Caco-2 (cell line): ENCODE data around the gene CERK. TPM values are rescaled to one million over a fixed set of nuclear protein-coding genes. Genes with fewer than 3 reads are reported as not detected.
A peak's percentile ranks its signal among the peaks of the same experiment; 100 is the strongest.

Experiments used
- BruUV-seq: library from RNA; stranded (reverse); fragments of 400-500 nt; replicated peaks from 2 replicates; lab custom pipeline; 2021; lab: Mats Ljungman, UMichigan
- CTCF ChIA-PET: fragments of 300-600 bp; sonication (Branson Sonifier 250); formaldehyde crosslinking; loops from one replicate; lab custom pipeline; 2022; ENCODE audit warnings: antibody characterized with exemption; lab: Charles Lee
- POLR2A ChIA-PET: fragments of 300-600 bp; sonication (Branson Sonifier 250); formaldehyde crosslinking; loops from one replicate; lab custom pipeline; 2022; ENCODE audit warnings: antibody characterized with exemption; lab: Charles Lee
- DNase-seq, 2 experiments: peaks; one replicate each; pipeline versions ENCODE4 v3.0.0 to v3.0.0-alpha.2; 2020 to 2022
- H3K27me3 ChIP-seq: replicated peaks from 2 replicates; pipeline ENCODE4 v1.6.0; 2011; ENCODE audit warnings: low read length; ENCODE audit not compliant: control insufficient read depth, insufficient read depth
- H3K36me3 ChIP-seq: 2 replicates; pipeline ENCODE4 v1.5.1; 2011; ENCODE audit warnings: low read length; ENCODE audit not compliant: control insufficient read depth, insufficient read depth
- H3K4me1 ChIP-seq: fragments of 250-450 bp; sonication (Bioruptor Pico); 2 replicates; pipeline ENCODE4 v1.5.1; 2020; ENCODE audit warnings: mild to moderate bottlenecking
- H3K4me3 ChIP-seq: 2 replicates; pipeline ENCODE4 v1.5.1; 2011; ENCODE audit warnings: low read depth, mild to moderate bottlenecking, control low read depth, low read length
- H3K9me3 ChIP-seq: fragments of 250-450 bp; sonication (Bioruptor Pico); 2 replicates; pipeline ENCODE4 v1.5.1; 2020; ENCODE audit warnings: mild to moderate bottlenecking, moderate library complexity
- H3K27ac Mint-ChIP-seq: one replicate; pipeline ENCODE4 v1.8.0; 2022; ENCODE audit warnings: mixed read lengths; ENCODE audit not compliant: unreplicated experiment
- H3K27me3 Mint-ChIP-seq: one replicate; pipeline ENCODE4 v1.8.0; 2022; ENCODE audit warnings: mixed read lengths; ENCODE audit not compliant: insufficient read depth, unreplicated experiment
- H3K36me3 Mint-ChIP-seq: one replicate; pipeline ENCODE4 v1.8.0; 2022; ENCODE audit warnings: mild to moderate bottlenecking, mixed read lengths; ENCODE audit not compliant: insufficient read depth, unreplicated experiment
- H3K4me1 Mint-ChIP-seq: one replicate; pipeline ENCODE4 v1.8.0; 2022; ENCODE audit warnings: low read depth, mixed read lengths; ENCODE audit not compliant: unreplicated experiment
- H3K4me3 Mint-ChIP-seq: one replicate; pipeline ENCODE4 v1.8.0; 2022; ENCODE audit warnings: mild to moderate bottlenecking, moderate library complexity, mixed read lengths; ENCODE audit not compliant: unreplicated experiment
- H3K9me3 Mint-ChIP-seq: one replicate; pipeline ENCODE4 v1.8.0; 2022; ENCODE audit warnings: mixed read lengths; ENCODE audit not compliant: unreplicated experiment
- intact Hi-C: fragments of 100-400 bp; cut with micrococcal nuclease; formaldehyde crosslinking; loops from one replicate; pipeline ENCODE4 v1.10.0; 2022; ENCODE audit not compliant: unreplicated experiment
- total RNA-seq: library from RNA; stranded (reverse); gene quantifications from 2 replicates; pipeline ENCODE4 v1.2.3, GENCODE V29; 2022
- TF ChIP-seq, protein P1 (sequence below), 2 experiments: fragments of 200-600 bp in 1 of 2; IDR thresholded peaks; 1 replicate in 1 of 2; 2 replicates in 1 of 2; pipeline versions ENCODE4 v1.5.1 to v1.8.0; 2011 to 2022; ENCODE audit warnings: antibody characterized with exemption in 1 of 2, control low read depth in 1 of 2, inconsistent platforms in 1 of 2, low read depth in 1 of 2, low read length in 1 of 2, mild to moderate bottlenecking in 1 of 2, moderate library complexity in 1 of 2; ENCODE audit not compliant: insufficient read depth in 1 of 2, severe bottlenecking in 1 of 2, unreplicated experiment in 1 of 2

Gene CERK
- total RNA-seq, 1 experiment from 2014 or later: 35.0 TPM

DNA sequence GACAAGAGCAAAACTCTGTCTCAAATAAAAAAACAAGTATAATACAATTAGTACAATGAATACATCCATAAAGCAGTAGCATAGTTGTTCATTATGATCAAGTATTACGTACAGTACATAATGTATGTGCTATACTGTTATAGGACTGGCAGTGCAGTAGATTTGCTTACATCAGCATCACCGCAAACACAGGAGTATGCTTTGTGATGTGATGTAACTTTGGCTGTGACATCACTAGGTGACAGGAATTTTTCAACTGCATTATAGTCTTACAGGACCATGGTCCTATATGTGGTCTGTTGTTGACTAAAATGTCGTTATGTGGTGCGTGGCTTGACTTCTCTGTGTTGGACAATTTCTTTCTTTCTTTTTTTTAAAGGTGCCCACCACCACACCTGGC is 41.0 kb upstream of the CERK start:
- H3K36me3 Mint-ChIP-seq: peaks cover 12% of the 10 kb centered on the region
- H3K4me1 Mint-ChIP-seq: peaks cover 34% of the 10 kb centered on the region
- no peak overlapping the region for H3K27ac Mint-ChIP-seq
- no peaks in the 10 kb centered on the region for H3K9me3 Mint-ChIP-seq
- DNase-seq: no peak
- Histone ChIP-seq H3K36me3 (no peaks in the 10 kb centered on the region; the same call in 1 of the 2 replicates), H3K9me3 (no peaks in the 10 kb centered on the region), H3K4me3 (no peak overlapping the region), H3K27me3 (no peaks in the 10 kb centered on the region), H3K4me1 (peaks cover 26% of the 10 kb centered on the region)
- TF ChIP-seq, protein P1, sequence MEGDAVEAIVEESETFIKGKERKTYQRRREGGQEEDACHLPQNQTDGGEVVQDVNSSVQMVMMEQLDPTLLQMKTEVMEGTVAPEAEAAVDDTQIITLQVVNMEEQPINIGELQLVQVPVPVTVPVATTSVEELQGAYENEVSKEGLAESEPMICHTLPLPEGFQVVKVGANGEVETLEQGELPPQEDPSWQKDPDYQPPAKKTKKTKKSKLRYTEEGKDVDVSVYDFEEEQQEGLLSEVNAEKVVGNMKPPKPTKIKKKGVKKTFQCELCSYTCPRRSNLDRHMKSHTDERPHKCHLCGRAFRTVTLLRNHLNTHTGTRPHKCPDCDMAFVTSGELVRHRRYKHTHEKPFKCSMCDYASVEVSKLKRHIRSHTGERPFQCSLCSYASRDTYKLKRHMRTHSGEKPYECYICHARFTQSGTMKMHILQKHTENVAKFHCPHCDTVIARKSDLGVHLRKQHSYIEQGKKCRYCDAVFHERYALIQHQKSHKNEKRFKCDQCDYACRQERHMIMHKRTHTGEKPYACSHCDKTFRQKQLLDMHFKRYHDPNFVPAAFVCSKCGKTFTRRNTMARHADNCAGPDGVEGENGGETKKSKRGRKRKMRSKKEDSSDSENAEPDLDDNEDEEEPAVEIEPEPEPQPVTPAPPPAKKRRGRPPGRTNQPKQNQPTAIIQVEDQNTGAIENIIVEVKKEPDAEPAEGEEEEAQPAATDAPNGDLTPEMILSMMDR (IDR thresholded peaks at IDR 0.05; ENCODE audit: insufficient read depth in 1 of 2, low read depth in 1 of 2, low read length in 1 of 2, severe bottlenecking in 1 of 2, unreplicated experiment in 1 of 2): no peak
- intact Hi-C loops: no loop called here
- H3K27me3 Mint-ChIP-seq: no peaks in the 10 kb centered on the region
- CTCF ChIA-PET: no interaction called here
- POLR2A ChIA-PET: no interaction called here
- no peak overlapping the region for H3K4me3 Mint-ChIP-seq
- BruUV-seq: no TSS peak

DNA sequence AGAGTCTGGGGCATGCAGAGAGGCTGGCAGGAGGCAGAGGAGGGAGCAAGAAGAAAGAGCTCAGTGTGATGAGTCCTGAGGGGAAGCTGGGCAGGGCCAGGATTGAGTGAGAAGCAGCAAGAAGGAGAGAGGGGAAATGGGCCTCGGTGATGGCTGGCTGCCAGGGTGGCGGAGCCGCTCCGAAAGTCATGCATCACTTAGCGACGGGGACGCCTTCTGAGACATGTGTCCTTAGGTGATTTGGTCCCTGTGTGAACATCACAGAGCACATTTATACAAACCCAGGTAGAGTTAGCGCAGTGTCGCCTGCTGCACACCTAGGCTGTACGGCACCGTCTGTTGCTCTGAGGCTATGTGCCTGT is 39.5 kb upstream of the CERK start:
- Mint-ChIP-seq H3K4me1 (peaks cover 34% of the 10 kb centered on the region), H3K27ac (no peak overlapping the region), H3K27me3 (no peaks in the 10 kb centered on the region), H3K36me3 (peaks cover 12% of the 10 kb centered on the region), H3K4me3 (no peak overlapping the region), H3K9me3 (no peaks in the 10 kb centered on the region)
- no peak overlapping the region for H3K4me3 ChIP-seq
- H3K9me3 ChIP-seq: no peaks in the 10 kb centered on the region
- BruUV-seq: no TSS peak
- ChIA-PET CTCF (no interaction called here), POLR2A (interaction anchor here (0.8 kb wide), 1 partner anchor 15 kb away, joined by 3 read pairs; the partner anchor contains the start of gene TBC1D22A)
- TF ChIP-seq, protein P1 (IDR thresholded peaks at IDR 0.05; ENCODE audit: insufficient read depth in 1 of 2, low read depth in 1 of 2, low read length in 1 of 2, severe bottlenecking in 1 of 2, unreplicated experiment in 1 of 2): no peak
- no peaks in the 10 kb centered on the region; the same call in 1 of the 2 replicates for H3K36me3 ChIP-seq
- no peak for DNase-seq
- intact Hi-C loops: no loop called here
- peaks cover 38% of the 10 kb centered on the region for H3K4me1 ChIP-seq
- H3K27me3 ChIP-seq: no peaks in the 10 kb centered on the region

DNA sequence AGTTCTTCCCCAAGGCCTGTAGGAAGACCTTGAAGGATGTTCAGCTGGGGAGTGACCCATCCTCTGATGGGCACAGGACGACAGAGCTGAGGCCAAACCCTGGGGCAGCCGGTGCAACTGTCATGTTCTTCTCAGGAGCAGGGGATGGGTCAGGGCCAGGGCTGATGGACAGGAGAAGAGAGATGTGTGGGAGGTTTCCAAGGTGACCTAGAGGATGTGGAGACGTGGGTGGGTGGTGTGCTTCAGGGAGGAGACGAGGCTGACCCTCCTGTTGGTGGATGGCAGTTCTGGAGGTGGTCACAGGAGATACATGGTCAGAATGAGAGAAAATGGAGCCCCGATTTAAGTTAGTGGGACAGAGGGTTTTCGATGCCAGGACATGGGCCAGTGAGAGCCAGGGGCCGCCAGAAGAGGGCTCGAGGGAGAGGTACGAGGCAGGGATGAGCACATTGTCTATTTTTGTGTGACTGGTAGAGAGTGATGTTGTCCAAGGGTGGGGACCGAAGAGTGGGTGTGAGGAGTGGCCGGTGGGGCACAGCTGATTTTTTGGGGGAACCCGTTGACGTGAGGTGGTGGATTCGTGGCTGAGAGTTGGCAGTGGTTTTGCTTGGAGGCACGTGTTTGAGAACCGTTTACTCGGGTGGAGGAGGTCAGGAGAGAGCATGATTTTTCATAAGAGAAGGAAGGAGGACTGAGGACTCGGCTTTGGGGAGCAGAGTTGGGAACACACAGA is 39.0 kb upstream of the CERK start:
- POLR2A ChIA-PET: interaction anchor here (0.8 kb wide), 1 partner anchor 14 kb away, joined by 3 read pairs; the partner anchor contains the start of gene TBC1D22A
- Mint-ChIP-seq H3K4me3 (no peak overlapping the region), H3K9me3 (no peaks in the 10 kb centered on the region), H3K27ac (peak overlapping the region; percentile 84), H3K4me1 (peaks cover 34% of the 10 kb centered on the region), H3K27me3 (no peaks in the 10 kb centered on the region), H3K36me3 (peaks cover 12% of the 10 kb centered on the region)
- no peaks in the 10 kb centered on the region; the same call in 1 of the 2 replicates for H3K36me3 ChIP-seq
- no peak overlapping the region for H3K4me3 ChIP-seq
- DNase-seq: no peak
- TF ChIP-seq, protein P1 (IDR thresholded peaks at IDR 0.05; ENCODE audit: insufficient read depth in 1 of 2, low read depth in 1 of 2, low read length in 1 of 2, severe bottlenecking in 1 of 2, unreplicated experiment in 1 of 2): no peak
- H3K27me3 ChIP-seq: no peaks in the 10 kb centered on the region
- peaks cover 38% of the 10 kb centered on the region for H3K4me1 ChIP-seq
- no TSS peak for BruUV-seq
- no peaks in the 10 kb centered on the region for H3K9me3 ChIP-seq
- intact Hi-C loops: no loop called here
- CTCF ChIA-PET: no interaction called here
